ENCODE measurements around the gene USPL1.
A peak's percentile ranks its signal among the peaks of the same experiment; 100 is the strongest.

The USPL1 gene

DNA sequence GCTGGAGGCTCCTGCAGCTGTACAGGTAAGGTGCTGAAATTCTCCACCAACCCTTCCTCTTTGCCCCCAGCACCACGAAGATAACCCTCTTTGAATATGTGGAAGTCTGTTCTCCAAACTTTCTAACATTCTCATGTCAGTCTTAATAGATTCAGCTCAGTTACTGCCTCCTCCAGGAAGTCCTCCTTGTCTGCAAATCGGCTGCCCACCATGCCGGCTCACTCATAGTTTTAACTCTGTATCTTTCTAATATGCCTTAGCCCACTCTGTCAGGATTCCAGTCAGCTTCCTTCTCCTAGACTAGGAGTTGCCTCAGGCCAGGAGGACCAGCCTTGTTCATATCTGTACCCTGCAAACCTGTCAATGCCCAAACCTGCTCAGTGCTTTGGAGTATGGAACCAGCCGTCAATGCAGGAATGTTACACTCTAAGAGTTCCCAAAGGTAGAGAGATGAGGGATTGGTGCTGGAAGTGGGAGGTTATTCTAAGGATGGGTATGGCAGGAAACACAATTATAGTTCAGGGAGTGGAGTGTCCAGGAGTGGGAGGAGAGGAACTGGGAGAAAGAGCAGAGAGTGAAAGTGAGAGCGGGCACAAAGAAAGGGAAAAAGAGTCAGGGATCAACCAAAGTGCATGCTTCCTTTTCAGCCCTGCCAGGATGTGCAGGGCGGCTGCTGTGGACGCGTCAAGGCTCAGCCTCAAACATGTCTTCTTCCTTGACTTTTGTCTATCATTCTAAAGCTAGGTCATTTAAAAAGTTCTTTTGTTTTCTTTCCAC lies 79.6 kb downstream of the USPL1 start:
- DNase-seq (ENCODE audit: low read depth) = no peak

DNA sequence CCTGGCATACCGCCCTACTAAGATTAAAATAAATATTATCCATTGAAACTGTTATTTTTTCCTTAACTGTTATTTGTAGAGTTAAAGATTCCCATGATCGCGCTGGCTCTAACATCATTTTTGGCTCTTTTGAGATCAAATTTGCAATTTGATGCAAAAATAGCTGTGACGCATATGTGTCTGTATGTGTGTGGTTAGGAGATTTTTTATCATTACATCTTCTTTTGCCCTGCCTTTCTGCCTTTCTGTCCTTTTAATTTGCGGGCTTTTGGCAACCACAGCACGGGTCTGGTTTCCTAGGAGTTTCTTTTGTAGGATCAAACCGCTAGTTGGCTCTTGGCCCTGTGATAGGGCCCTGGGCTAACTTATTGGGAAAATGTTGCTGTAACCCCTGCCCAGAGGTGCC lies 80.3 kb downstream of the USPL1 start:
- peak; percentile 71 for DNase-seq (ENCODE audit: low read depth)

DNA sequence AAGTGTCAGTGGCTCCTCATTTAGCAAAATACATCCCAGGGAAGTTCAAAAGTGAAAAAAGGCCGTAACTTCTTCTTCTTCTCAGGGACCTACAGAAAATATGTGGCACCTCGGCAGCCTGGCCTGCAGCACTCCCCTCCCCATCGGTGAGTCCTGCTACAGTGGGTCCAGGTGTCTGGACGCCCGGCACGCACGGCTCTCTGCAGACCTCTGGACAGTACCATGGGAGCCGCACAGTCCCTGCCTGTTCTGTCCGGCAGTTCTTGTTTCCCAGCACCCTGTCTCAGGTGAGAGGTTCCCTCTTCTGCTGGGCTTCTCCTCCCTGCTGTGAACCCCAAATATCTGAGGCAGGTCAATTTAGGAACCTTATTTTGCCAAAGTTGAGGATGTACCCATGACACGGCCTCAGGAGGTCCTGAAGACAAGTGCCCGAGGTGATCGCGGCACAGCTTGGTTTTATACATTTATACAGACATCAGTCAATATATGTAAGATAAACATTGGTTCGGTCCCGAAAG lies 80.8 kb downstream of the USPL1 start:
- no peak for DNase-seq (ENCODE audit: low read depth)

DNA sequence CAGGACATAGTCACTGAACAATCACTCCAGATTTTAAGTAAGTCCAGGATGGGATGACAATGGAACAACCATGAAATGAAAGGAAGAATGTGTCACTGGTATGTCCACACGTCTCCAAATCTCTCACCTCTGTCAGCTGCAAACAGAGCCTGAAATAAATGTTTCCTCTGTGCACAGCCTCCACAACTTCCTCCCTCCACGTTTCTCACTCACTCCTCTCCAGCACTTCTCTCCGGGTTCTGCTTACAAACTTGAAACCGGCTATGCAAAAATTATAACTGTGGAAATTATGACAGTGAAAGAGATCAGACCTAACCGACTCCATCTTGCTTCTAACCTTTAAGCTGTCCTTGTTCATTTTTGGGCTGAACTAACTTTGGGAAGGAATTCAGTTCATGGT lies 82.6 kb downstream of the USPL1 start:
- DNase-seq (ENCODE audit: low read depth) = no peak

GRCh38 chr13:30702006-30702405 lies 84.3 kb downstream of the USPL1 start:
- no peak for DNase-seq (ENCODE audit: low read depth)

DNA sequence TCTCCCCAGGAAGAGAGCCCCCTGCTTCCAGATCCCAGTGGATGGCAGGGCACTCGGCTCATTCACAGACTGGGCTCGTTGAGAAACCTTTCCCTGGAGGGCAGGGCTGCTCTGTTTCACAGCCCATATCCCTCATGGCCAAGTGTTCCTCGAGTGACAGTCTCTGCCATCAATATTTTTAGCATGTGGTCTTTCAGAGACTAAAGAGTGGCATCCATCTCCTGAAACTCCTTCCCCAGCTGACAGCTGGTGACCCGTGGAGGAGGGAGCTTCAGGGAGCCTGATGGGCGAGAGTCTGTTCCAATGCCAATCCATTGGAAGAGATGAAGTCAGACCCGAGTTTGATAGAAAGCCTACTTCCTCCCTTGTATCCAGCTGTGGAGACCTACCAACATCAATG lies 86.9 kb downstream of the USPL1 start:
- DNase-seq (ENCODE audit: low read depth) = no peak

DNA sequence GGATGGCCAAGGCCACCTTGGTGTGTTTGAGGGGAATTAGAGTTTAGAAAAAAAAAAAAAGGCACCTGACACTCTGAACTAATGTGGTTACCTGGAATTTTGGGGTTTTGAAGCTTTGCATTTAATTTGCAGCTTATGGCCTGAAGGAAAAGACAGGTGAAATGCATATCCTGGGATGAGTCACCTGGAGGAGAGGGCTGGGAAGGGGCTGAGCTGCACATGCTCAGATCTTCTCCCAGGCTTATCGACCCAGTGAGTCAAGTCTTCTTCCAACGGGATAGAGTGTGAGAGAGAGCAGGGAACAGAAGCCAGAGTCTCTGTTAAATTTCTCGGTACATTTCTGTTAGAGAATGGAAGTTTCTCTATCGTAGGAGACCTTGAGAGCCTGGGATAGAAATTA lies 88.0 kb downstream of the USPL1 start:
- DNase-seq (ENCODE audit: low read depth) = no peak

GRCh38 chr13:30708541-30708940 lies 90.8 kb downstream of the USPL1 start:
- DNase-seq (ENCODE audit: low read depth) = peak; percentile 65

All from fibroblast of gingiva (primary cell).